Caco-2 (cell line): Measurements from ENCODE around the gene PRDM2. TPM values are rescaled to one million over a fixed set of nuclear protein-coding genes. Genes with fewer than 3 reads are reported as not detected.

Experiments used
- BruUV-seq: library from RNA; stranded (reverse); fragments of 400-500 nt; replicated peaks from 2 replicates; lab custom pipeline; 2021; lab: Mats Ljungman, UMichigan
- CTCF ChIA-PET: fragments of 300-600 bp; sonication (Branson Sonifier 250); formaldehyde crosslinking; loops from one replicate; lab custom pipeline; 2022; ENCODE audit warnings: antibody characterized with exemption; lab: Charles Lee
- POLR2A ChIA-PET: fragments of 300-600 bp; sonication (Branson Sonifier 250); formaldehyde crosslinking; loops from one replicate; lab custom pipeline; 2022; ENCODE audit warnings: antibody characterized with exemption; lab: Charles Lee
- DNase-seq, 2 experiments: peaks; one replicate each; pipeline versions ENCODE4 v3.0.0 to v3.0.0-alpha.2; 2020 to 2022
- H3K27me3 ChIP-seq: replicated peaks from 2 replicates; pipeline ENCODE4 v1.6.0; 2011; ENCODE audit warnings: low read length; ENCODE audit not compliant: control insufficient read depth, insufficient read depth
- H3K36me3 ChIP-seq: 2 replicates; pipeline ENCODE4 v1.5.1; 2011; ENCODE audit warnings: low read length; ENCODE audit not compliant: control insufficient read depth, insufficient read depth
- H3K4me1 ChIP-seq: fragments of 250-450 bp; sonication (Bioruptor Pico); 2 replicates; pipeline ENCODE4 v1.5.1; 2020; ENCODE audit warnings: mild to moderate bottlenecking
- H3K4me3 ChIP-seq: 2 replicates; pipeline ENCODE4 v1.5.1; 2011; ENCODE audit warnings: low read depth, mild to moderate bottlenecking, control low read depth, low read length
- H3K9me3 ChIP-seq: fragments of 250-450 bp; sonication (Bioruptor Pico); 2 replicates; pipeline ENCODE4 v1.5.1; 2020; ENCODE audit warnings: mild to moderate bottlenecking, moderate library complexity
- H3K27ac Mint-ChIP-seq: one replicate; pipeline ENCODE4 v1.8.0; 2022; ENCODE audit warnings: mixed read lengths; ENCODE audit not compliant: unreplicated experiment
- H3K27me3 Mint-ChIP-seq: one replicate; pipeline ENCODE4 v1.8.0; 2022; ENCODE audit warnings: mixed read lengths; ENCODE audit not compliant: insufficient read depth, unreplicated experiment
- H3K36me3 Mint-ChIP-seq: one replicate; pipeline ENCODE4 v1.8.0; 2022; ENCODE audit warnings: mild to moderate bottlenecking, mixed read lengths; ENCODE audit not compliant: insufficient read depth, unreplicated experiment
- H3K4me1 Mint-ChIP-seq: one replicate; pipeline ENCODE4 v1.8.0; 2022; ENCODE audit warnings: low read depth, mixed read lengths; ENCODE audit not compliant: unreplicated experiment
- H3K4me3 Mint-ChIP-seq: one replicate; pipeline ENCODE4 v1.8.0; 2022; ENCODE audit warnings: mild to moderate bottlenecking, moderate library complexity, mixed read lengths; ENCODE audit not compliant: unreplicated experiment
- H3K9me3 Mint-ChIP-seq: one replicate; pipeline ENCODE4 v1.8.0; 2022; ENCODE audit warnings: mixed read lengths; ENCODE audit not compliant: unreplicated experiment
- intact Hi-C: fragments of 100-400 bp; cut with micrococcal nuclease; formaldehyde crosslinking; loops from one replicate; pipeline ENCODE4 v1.10.0; 2022; ENCODE audit not compliant: unreplicated experiment
- total RNA-seq: library from RNA; stranded (reverse); gene quantifications from 2 replicates; pipeline ENCODE4 v1.2.3, GENCODE V29; 2022
- TF ChIP-seq, protein P1 (sequence below), 2 experiments: fragments of 200-600 bp in 1 of 2; IDR thresholded peaks; 1 replicate in 1 of 2; 2 replicates in 1 of 2; pipeline versions ENCODE4 v1.5.1 to v1.8.0; 2011 to 2022; ENCODE audit warnings: antibody characterized with exemption in 1 of 2, control low read depth in 1 of 2, inconsistent platforms in 1 of 2, low read depth in 1 of 2, low read length in 1 of 2, mild to moderate bottlenecking in 1 of 2, moderate library complexity in 1 of 2; ENCODE audit not compliant: insufficient read depth in 1 of 2, severe bottlenecking in 1 of 2, unreplicated experiment in 1 of 2

PRDM2 gene
- total RNA-seq, 1 experiment from 2014 or later: 32.7 TPM

DNA sequence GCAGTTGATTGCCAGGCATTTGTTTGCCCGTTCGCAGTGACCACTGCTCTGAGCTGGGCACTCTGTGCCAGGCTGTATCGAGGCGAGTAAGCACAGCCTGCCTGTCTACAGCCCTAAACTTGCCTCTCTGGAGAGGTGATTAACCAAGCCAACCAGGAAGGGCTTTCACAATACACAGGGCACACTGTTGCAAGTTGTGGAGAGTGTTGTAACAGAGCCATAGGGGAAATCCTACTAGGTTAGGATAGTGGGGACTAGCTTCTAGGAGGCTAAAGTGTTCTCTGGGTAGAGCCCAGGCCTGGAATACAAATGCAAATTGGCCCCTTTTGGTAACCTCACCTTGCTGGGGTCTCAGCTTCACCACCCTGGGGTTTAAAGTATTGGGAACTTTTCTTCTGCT lies 23.8 kb downstream of the PRDM2 start:
- Mint-ChIP-seq H3K27ac (no peak overlapping the region), H3K4me1 (no peaks in the 10 kb centered on the region), H3K27me3 (no peaks in the 10 kb centered on the region), H3K4me3 (no peak overlapping the region), H3K9me3 (no peaks in the 10 kb centered on the region), H3K36me3 (no peaks in the 10 kb centered on the region)
- Histone ChIP-seq H3K27me3 (no peaks in the 10 kb centered on the region), H3K36me3 (no peaks in the 10 kb centered on the region), H3K4me1 (no peaks in the 10 kb centered on the region), H3K9me3 (no peaks in the 10 kb centered on the region), H3K4me3 (no peak overlapping the region)
- BruUV-seq: no TSS peak
- ChIA-PET POLR2A (no interaction called here), CTCF (no interaction called here)
- no peak for DNase-seq
- intact Hi-C loops: no loop called here
- TF ChIP-seq, protein P1, sequence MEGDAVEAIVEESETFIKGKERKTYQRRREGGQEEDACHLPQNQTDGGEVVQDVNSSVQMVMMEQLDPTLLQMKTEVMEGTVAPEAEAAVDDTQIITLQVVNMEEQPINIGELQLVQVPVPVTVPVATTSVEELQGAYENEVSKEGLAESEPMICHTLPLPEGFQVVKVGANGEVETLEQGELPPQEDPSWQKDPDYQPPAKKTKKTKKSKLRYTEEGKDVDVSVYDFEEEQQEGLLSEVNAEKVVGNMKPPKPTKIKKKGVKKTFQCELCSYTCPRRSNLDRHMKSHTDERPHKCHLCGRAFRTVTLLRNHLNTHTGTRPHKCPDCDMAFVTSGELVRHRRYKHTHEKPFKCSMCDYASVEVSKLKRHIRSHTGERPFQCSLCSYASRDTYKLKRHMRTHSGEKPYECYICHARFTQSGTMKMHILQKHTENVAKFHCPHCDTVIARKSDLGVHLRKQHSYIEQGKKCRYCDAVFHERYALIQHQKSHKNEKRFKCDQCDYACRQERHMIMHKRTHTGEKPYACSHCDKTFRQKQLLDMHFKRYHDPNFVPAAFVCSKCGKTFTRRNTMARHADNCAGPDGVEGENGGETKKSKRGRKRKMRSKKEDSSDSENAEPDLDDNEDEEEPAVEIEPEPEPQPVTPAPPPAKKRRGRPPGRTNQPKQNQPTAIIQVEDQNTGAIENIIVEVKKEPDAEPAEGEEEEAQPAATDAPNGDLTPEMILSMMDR (IDR thresholded peaks at IDR 0.05; ENCODE audit: insufficient read depth in 1 of 2, low read depth in 1 of 2, low read length in 1 of 2, severe bottlenecking in 1 of 2, unreplicated experiment in 1 of 2): no peak

DNA sequence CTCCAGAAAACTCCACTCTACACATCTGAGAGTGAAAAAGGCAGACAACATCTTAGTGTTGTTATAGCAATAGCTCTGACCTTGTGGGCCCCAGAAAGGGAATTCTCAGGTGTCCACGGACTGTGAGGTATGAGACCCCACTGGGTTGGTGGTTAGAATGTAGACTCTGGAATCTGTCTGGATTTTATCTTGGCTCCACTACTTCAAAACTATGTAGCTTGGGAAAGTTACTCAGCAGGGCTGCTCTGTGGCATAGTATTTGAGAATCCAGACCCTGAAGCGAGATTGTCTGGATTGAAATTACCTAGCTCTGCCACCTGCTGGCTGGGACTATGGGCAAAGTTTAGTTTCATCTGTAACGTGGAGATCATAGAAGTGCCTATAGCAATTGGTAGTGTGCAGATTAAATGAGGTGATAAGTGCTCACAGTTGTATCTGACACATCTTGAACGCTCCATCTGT lies 25.8 kb downstream of the PRDM2 start:
- TF ChIP-seq, protein P1 (IDR thresholded peaks at IDR 0.05; ENCODE audit: insufficient read depth in 1 of 2, low read depth in 1 of 2, low read length in 1 of 2, severe bottlenecking in 1 of 2, unreplicated experiment in 1 of 2): peak; percentile 26 to 31
- ChIA-PET POLR2A (no interaction called here), CTCF (interaction anchor here (1.1 kb wide), 1 partner anchor 30 kb away, joined by 3 read pairs; no protein-coding TSS in a partner anchor)
- Mint-ChIP-seq H3K4me1 (no peaks in the 10 kb centered on the region), H3K27me3 (no peaks in the 10 kb centered on the region), H3K4me3 (no peak overlapping the region), H3K9me3 (no peaks in the 10 kb centered on the region), H3K36me3 (no peaks in the 10 kb centered on the region), H3K27ac (no peak overlapping the region)
- Histone ChIP-seq H3K27me3 (no peaks in the 10 kb centered on the region), H3K9me3 (no peaks in the 10 kb centered on the region), H3K36me3 (no peaks in the 10 kb centered on the region), H3K4me1 (no peaks in the 10 kb centered on the region), H3K4me3 (no peak overlapping the region)
- DNase-seq: peak; percentile 34 to 40
- BruUV-seq: no TSS peak
- intact Hi-C loops: loop anchor here (1.0 kb wide), 1 partner anchor 60 kb away; no protein-coding TSS in a partner anchor

DNA sequence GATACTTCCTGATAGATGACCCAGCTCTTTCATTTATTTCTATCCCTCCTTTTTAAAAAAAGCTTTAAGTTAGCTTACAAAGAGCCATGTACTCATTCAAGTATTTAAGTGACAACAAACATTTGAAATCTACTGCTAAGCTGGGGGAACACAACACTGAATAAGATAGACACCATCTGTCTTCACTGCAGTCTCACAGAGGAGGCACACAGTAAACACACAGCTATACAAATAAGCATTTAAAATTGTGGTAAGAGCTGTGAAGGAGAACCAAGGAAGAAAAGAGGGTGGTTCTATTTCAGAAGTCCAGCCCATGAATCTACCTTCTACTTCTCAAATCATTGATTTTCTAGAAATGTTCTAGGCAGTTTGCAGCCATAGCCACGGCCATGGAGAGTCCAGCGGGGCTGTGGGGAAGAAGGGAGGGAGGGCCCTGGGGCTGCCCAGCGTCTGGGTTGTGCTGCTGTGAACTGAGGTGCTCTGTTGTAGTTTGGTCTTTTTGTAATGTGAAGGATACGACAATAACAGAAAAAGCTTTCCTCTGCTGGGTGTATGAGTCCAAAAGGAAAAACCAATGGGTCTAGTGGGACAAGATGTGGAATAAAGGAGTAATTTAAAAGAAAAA lies 28.2 kb downstream of the PRDM2 start:
- Mint-ChIP-seq H3K27ac (no peak overlapping the region), H3K4me1 (no peaks in the 10 kb centered on the region), H3K9me3 (no peaks in the 10 kb centered on the region), H3K4me3 (no peak overlapping the region), H3K27me3 (no peaks in the 10 kb centered on the region), H3K36me3 (no peaks in the 10 kb centered on the region)
- Histone ChIP-seq H3K4me3 (no peak overlapping the region), H3K4me1 (no peaks in the 10 kb centered on the region), H3K9me3 (no peaks in the 10 kb centered on the region), H3K27me3 (no peaks in the 10 kb centered on the region), H3K36me3 (no peaks in the 10 kb centered on the region)
- TF ChIP-seq, protein P1 (IDR thresholded peaks at IDR 0.05; ENCODE audit: insufficient read depth in 1 of 2, low read depth in 1 of 2, low read length in 1 of 2, severe bottlenecking in 1 of 2, unreplicated experiment in 1 of 2): no peak
- intact Hi-C loops: no loop called here
- POLR2A ChIA-PET: no interaction called here
- no TSS peak for BruUV-seq
- no peak for DNase-seq
- CTCF ChIA-PET: no interaction called here
